Testis (tissue), 3 donors: Measurements from ENCODE around the gene GPATCH8. TPM values are rescaled to one million over a fixed set of nuclear protein-coding genes. Genes with fewer than 3 reads are reported as not detected.

Experiments
- DNase-seq: peaks from one replicate; pipeline ENCODE4 v3.0.0-alpha.2; 2019
- H3K27ac ChIP-seq, 2 donors: fragments of 200-600 bp; sonication (generic); one replicate each; pipeline ENCODE4 v1.5.1; 2019
- H3K27me3 ChIP-seq: fragments of 200-600 bp; sonication (generic); one replicate; pipeline ENCODE4 v1.5.1; 2019
- H3K36me3 ChIP-seq: fragments of 200-600 bp; sonication (generic); one replicate; pipeline ENCODE4 v1.5.1; 2017; ENCODE audit warnings: low read depth; ENCODE audit errors: missing control alignments
- H3K4me1 ChIP-seq: fragments of 200-600 bp; sonication (generic); one replicate; pipeline ENCODE4 v1.5.1; 2019
- H3K4me3 ChIP-seq, 2 donors: fragments of 200-600 bp; sonication (generic); one replicate each; pipeline ENCODE4 v1.5.1; 2017 to 2019
- H3K9me3 ChIP-seq: fragments of 200-600 bp; sonication (generic); one replicate; pipeline ENCODE4 v1.5.1; 2017
- POLR2A ChIP-seq: fragments of 450-650 bp; IDR thresholded peaks from one replicate; pipeline ENCODE4 v1.6.1; 2017; ENCODE audit warnings: antibody characterized with exemption, mild to moderate bottlenecking, moderate library complexity
- WGBS, 2 donors: methylation state at CpG; one replicate each; pipeline ENCODE4 v1.1.5; 2018; 5-methylcytosine and 5-hydroxymethylcytosine counted together
- intact Hi-C: fragments of 100-400 bp; cut with DNase I; formaldehyde crosslinking; loops from one replicate; pipeline ENCODE4 v1.15.1; 2023; ENCODE audit warnings: low total_unique reads
- polyA plus RNA-seq: library from polyadenylated mRNA; stranded (reverse); fragments of 350-450 nt; fragmentation: Illumina TruSeq; extraction: RNeasy Lipid Tissue Mini Kit (QIAGEN cat#74804); gene quantifications from one replicate; pipeline ENCODE4 v1.2.3, GENCODE V29; 2014; ENCODE audit warnings: low read depth, low replicate concordance; ENCODE audit not compliant: insufficient read depth
- total RNA-seq, 2 donors: library from RNA; depleted of rRNA; stranded (reverse); fragments of >200 nt; gene quantifications; one replicate each; pipeline ENCODE4 v1.2.3, GENCODE V29; 2016
- TF ChIP-seq, protein P1 (sequence below), 3 experiments: fragments of 450-650 bp in 2 of 3; fragments of 200-600 bp in 1 of 3; sonication (generic) in 1 of 3; IDR thresholded peaks; one replicate each; pipeline ENCODE4 v1.5.1; 2016 to 2019; ENCODE audit warnings: antibody characterized with exemption in 3 of 3, mild to moderate bottlenecking in 2 of 3, moderate library complexity in 1 of 3

GPATCH8 gene
- total and polyA plus RNA-seq, 3 donors from 2014 or later, result 32.8 to 70.0 (median 69.2) TPM

DNA sequence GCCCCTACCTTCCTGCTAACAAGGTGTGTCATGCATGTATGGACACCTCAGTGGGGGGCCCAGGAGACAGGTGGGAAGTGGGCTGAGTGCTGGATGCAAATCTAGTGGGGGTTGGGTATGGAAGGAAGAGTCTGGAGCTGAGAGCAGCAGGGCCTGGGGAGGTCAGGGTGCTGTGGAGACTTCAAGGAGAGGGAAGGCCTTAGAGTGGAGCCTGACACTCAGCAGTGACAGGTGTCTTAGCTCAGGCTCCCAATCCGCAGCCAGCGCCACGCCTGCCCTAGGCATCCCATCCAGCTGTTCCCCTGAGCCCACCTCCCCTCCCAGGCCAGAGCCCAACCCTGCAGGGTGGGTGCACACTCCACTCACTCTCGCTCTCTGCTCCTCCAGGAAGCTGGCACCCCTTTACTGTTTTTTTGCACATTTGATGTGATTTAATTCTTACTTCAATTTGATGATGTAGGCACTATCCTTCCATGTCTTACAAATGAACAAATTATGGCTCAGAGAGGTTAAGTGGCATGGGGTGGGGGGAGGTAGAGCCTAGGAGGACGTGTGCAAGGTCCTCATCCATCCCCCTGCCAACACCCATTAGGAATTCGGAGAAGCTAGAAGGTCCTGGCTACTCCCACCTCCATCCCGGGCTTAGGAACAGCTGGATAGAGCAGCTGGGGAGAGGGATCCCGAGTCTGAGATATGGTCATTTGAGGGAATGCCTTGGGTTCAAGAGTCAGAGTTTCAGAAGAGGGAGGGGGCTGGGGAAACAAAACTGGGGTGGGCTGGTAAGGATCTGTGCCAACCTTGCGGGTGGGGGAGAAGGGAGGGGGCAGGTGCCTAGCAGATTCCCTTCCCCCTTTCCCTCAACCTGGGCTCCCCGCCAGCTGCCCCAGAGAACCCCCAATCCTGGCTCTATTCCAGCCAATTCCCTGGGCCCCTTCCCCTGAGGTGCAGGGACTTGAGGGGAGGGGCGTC lies 141.6 kb downstream of the GPATCH8 start:
- intact Hi-C loops, result no loop called here
- DNase-seq, result no peak
- TF ChIP-seq, protein P1, sequence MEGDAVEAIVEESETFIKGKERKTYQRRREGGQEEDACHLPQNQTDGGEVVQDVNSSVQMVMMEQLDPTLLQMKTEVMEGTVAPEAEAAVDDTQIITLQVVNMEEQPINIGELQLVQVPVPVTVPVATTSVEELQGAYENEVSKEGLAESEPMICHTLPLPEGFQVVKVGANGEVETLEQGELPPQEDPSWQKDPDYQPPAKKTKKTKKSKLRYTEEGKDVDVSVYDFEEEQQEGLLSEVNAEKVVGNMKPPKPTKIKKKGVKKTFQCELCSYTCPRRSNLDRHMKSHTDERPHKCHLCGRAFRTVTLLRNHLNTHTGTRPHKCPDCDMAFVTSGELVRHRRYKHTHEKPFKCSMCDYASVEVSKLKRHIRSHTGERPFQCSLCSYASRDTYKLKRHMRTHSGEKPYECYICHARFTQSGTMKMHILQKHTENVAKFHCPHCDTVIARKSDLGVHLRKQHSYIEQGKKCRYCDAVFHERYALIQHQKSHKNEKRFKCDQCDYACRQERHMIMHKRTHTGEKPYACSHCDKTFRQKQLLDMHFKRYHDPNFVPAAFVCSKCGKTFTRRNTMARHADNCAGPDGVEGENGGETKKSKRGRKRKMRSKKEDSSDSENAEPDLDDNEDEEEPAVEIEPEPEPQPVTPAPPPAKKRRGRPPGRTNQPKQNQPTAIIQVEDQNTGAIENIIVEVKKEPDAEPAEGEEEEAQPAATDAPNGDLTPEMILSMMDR (IDR thresholded peaks at IDR 0.05), result no peak
- no peak for TF ChIP-seq POLR2A
- H3K36me3 ChIP-seq, result no peaks in the 10 kb centered on the region
- H3K27me3 ChIP-seq, result no peaks in the 10 kb centered on the region
- H3K4me1 ChIP-seq, result peaks cover 24% of the 10 kb centered on the region
- no peaks in the 10 kb centered on the region for H3K9me3 ChIP-seq
- no peak overlapping the region for H3K27ac ChIP-seq
- H3K4me3 ChIP-seq, result no peak overlapping the region
- WGBS, 2 donors, result 64 to 65% methylated on average over 11 of the region's 11 CpGs

DNA sequence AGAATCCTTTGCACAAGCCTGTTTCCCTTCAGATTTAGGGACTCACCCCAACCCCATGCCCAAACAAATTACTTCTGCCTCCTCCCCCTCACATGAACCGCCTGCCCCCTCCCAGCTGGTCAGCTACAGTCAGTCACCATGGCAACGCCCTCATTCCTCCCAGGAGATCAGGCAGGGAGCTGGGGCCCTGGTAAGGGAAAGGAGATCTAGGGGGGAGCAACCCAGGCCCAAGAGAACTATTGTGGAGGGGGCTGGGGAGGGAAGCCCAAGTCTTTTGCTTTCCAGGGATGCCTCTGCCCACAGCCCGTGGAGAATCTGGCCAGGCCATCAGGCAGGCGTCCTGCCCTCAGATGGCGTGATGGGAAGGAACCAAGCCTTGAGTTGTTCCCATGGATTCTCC lies 142.4 kb downstream of the GPATCH8 start:
- TF ChIP-seq, protein P1 (IDR thresholded peaks at IDR 0.05), result no peak
- TF ChIP-seq POLR2A, result no peak
- Histone ChIP-seq H3K4me3 (no peak overlapping the region), H3K27me3 (no peaks in the 10 kb centered on the region), H3K9me3 (no peaks in the 10 kb centered on the region), H3K4me1 (peaks cover 24% of the 10 kb centered on the region), H3K36me3 (no peaks in the 10 kb centered on the region), H3K27ac (no peak overlapping the region)
- 51 to 66% methylated on average over 5 of the region's 5 CpGs for WGBS, 2 donors
- intact Hi-C loops, result no loop called here
- peak; percentile 61 for DNase-seq

DNA sequence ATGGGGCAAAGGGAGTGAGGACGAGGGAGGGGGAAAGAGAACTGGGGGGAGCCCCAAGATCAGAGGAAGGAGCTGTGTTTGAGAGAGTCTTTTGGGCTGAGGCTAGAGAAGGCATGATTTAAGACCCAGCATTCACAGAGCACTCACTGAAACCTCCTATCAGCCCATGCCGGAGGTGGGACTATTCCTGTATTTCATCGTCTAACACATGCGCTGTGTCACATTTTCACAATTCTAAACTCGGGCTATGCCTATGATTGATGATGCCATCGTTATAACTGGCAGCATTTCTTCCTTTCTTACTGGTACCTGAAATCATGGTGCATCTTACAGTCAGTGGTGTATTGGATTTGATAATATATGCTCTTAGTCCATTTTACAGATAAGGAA lies 143.1 kb downstream of the GPATCH8 start:
- no peak for TF ChIP-seq POLR2A
- TF ChIP-seq, protein P1 (IDR thresholded peaks at IDR 0.05), result no peak
- Histone ChIP-seq H3K27ac (no peak overlapping the region), H3K4me3 (no peak overlapping the region), H3K27me3 (no peaks in the 10 kb centered on the region), H3K36me3 (no peaks in the 10 kb centered on the region), H3K9me3 (no peaks in the 10 kb centered on the region), H3K4me1 (peaks cover 24% of the 10 kb centered on the region)
- WGBS, 2 donors, result 68 to 70% methylated on average over 6 of the region's 6 CpGs
- intact Hi-C loops, result no loop called here
- no peak for DNase-seq

DNA sequence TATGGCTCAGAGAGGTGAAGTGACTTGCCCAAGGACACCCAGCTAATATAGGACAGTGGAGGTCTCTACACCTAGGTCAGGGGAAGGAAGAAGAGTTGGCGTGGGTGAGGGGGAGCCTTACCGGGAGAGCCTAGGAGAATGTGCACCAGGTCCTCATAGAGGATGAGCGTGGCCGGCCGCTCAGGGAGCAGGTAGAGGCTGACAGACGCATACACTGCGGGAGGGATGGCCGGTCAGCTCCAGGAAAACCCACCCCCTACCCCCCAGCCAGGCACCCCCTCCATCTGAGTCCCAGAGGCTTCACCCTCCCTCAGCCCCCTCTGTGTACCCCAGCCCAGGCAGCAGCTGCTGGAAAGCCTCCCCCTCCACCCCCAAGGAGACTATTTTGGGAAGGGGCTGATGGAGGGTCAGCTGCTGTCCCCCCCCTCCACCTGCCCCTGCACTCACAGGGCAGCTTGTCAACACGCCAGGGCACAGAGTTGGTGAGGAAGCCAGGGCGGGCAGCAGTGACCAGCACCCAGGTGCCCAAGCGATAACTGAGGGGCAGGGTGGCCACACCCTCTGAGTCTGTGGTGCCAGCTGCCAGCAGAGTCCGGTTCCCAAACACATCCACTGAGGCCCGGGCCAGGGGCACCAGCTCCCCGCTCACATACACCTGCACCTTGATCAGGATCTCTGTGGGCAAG lies 143.6 kb downstream of the GPATCH8 start:
- Histone ChIP-seq H3K4me3 (no peak overlapping the region), H3K36me3 (no peaks in the 10 kb centered on the region), H3K27ac (no peak overlapping the region), H3K27me3 (no peaks in the 10 kb centered on the region), H3K9me3 (no peaks in the 10 kb centered on the region), H3K4me1 (peaks cover 24% of the 10 kb centered on the region)
- intact Hi-C loops, result no loop called here
- TF ChIP-seq, protein P1 (IDR thresholded peaks at IDR 0.05), result no peak
- TF ChIP-seq POLR2A, result no peak
- 82 to 95% methylated on average over 12 to 14 of the region's 14 CpGs for WGBS, 2 donors
- no peak for DNase-seq
